ELR (cell line): ENCODE results near the gene NOMO2.
A peak's percentile ranks its signal among the peaks of the same experiment; 100 is the strongest.
"Not testable (repeated sequence)": the region's sequence is repeated elsewhere in the genome, so short reads cannot be mapped to it uniquely, and the experiment has no call there.

ENCODE experiments used
- DNase-seq: peaks from one replicate; pipeline ENCODE4 v3.0.0-alpha.2; 2015; ENCODE audit warnings: low read depth

Gene NOMO2, protein sequence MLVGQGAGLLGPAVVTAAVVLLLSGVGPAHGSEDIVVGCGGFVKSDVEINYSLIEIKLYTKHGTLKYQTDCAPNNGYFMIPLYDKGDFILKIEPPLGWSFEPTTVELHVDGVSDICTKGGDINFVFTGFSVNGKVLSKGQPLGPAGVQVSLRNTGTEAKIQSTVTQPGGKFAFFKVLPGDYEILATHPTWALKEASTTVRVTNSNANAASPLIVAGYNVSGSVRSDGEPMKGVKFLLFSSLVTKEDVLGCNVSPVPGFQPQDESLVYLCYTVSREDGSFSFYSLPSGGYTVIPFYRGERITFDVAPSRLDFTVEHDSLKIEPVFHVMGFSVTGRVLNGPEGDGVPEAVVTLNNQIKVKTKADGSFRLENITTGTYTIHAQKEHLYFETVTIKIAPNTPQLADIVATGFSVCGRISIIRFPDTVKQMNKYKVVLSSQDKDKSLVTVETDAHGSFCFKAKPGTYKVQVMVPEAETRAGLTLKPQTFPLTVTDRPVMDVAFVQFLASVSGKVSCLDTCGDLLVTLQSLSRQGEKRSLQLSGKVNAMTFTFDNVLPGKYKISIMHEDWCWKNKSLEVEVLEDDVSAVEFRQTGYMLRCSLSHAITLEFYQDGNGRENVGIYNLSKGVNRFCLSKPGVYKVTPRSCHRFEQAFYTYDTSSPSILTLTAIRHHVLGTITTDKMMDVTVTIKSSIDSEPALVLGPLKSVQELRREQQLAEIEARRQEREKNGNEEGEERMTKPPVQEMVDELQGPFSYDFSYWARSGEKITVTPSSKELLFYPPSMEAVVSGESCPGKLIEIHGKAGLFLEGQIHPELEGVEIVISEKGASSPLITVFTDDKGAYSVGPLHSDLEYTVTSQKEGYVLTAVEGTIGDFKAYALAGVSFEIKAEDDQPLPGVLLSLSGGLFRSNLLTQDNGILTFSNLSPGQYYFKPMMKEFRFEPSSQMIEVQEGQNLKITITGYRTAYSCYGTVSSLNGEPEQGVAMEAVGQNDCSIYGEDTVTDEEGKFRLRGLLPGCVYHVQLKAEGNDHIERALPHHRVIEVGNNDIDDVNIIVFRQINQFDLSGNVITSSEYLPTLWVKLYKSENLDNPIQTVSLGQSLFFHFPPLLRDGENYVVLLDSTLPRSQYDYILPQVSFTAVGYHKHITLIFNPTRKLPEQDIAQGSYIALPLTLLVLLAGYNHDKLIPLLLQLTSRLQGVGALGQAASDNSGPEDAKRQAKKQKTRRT

DNA sequence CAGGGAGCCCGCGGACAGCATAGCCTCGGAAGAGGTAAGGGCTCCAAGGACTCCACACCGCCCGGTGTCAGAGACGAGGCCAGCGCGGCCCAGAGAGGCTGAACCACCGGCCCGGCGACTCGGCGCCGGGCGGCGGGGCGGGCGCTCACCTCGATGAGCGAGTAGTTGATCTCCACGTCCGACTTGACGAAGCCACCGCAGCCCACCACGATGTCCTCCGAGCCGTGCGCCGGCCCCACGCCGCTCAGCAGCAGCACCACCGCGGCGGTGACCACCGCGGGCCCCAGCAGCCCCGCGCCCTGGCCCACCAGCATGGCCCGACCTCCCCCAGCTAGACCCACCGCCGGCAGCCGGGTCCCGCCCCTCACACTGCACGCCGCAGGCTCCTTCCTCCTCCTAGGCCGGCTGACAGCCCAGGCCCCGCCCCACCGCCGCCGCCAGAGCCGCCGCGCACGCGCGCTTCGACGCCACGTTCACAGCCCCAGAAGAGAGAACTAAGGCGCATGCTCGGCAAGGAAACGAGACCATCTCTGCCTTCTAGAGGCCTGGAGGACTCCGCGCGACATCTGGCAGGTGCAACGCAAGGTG is at the start of gene NOMO2:
Gene NOMO2, minus strand, starts transcription at position 371 of the 588 bp plus-strand sequence. Its CDS starts 57 bp downstream, at position 314.
- peak; percentile 6 for DNase-seq

DNA sequence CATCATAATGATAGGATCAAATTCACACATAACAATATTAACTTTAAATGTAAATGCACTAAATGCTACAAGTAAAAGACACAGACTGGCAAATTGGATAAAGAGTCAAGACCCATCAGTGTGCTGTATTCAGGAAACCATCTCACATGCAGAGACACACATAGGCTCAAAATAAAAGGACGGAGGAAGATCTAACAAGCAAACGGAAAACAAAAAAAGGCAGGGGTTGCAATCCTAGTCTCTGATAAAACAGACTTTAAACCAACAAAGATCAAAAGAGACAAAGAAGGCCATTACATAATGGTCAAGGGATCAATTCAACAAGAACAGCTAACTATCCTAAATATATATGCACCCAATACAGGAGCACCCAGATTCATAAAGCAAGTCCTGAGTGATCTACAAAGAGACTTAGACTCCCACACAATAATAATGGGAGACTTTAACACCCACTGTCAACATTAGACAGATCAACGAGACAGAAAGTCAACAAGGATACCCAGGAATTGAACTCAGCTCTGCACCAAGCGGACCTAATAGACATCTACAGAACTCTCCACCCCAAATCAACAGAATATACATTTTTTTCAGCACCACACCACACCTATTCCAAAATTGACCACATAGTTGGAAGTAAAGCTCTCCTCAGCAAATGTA is 48.4 kb upstream of the NOMO2 start:
- not testable (repeated sequence) for DNase-seq

DNA sequence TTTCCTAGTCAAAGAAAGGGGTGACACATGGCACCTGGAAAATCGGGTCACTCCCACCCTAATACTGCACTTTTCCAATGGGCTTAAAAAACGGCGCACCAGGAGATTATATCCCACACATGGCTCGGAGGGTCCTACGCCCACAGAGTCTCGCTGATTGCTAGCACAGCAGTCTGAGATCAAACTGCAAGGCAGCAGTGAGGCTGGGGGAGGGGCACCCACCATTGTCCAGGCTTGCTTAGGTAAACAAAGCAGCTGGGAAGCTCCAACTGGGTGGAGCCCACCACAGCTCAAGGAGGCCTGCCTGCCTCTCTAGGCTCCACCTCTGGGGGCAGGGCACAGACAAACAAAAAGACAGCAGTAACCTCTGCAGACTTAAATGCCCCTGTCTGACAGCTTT is 46.4 kb upstream of the NOMO2 start:
- DNase-seq = not testable (repeated sequence)

DNA sequence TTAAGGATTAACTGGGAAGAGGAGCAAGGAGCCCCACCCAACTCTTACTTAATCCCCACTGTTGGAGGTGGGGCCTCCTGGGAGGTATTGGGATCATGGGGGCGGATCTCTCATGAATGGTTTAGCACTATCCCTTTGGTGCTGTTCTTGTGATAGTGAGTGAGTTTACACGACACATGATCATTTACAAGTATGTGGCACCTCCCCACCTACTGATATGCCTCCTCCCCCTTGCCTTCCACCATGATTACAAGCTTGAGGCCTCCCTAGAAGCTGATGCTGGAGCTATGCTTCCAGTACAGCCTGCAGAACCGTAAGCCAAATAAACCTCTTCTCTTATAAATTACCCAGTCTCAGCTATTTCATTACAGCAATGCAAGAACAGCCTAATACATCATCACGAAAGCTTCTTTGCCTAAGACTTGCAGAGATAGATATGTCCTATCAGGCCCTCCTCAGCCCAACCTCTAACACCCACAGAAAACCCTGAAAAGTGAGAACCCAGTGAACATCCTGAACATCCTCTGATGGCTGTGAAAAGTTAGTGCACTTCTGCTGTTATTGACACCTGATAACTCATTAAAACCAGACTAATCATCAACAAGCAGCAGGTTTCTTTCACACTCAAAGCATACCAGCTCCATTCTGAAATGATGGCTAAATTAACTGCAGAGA is 41.8 kb upstream of the NOMO2 start:
- DNase-seq = not testable (repeated sequence)

DNA sequence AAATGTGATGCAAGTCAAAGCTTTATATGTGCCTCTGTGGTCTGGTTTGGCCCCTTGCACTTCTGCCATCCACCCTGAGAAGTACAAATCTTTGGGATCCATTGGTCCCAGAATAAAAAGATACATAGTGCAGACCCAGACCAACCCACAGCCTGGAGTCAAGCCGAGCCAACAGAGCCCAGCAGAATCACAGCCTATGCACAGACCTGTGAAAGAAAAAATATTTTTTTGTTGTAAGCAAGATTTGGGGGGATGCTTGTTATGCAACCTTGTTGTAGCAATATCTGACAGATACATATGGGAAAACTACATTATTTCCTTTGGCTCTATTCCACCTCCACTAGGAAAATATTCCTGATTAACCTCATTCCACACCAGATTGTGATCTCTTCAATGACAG is 36.7 kb upstream of the NOMO2 start:
- DNase-seq = not testable (repeated sequence)

DNA sequence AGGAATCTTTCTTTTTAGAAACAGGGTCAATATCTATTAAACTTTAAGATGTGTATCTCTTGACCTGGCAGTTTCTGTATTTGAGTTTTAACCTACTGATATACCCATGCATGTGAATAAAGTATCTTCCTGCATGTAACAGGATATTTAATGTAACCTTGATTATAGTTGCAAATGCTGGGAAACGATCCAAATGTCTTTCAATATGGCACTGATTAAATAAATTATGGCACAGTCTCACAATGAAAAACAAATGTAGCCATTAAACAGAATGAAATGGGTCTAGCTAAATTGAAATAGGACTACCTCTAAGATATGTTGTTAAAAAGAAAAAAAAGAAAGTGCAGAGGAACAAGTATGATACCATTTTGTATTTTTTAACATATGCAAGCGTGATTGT is 35.8 kb upstream of the NOMO2 start:
- DNase-seq = not testable (repeated sequence)

DNA sequence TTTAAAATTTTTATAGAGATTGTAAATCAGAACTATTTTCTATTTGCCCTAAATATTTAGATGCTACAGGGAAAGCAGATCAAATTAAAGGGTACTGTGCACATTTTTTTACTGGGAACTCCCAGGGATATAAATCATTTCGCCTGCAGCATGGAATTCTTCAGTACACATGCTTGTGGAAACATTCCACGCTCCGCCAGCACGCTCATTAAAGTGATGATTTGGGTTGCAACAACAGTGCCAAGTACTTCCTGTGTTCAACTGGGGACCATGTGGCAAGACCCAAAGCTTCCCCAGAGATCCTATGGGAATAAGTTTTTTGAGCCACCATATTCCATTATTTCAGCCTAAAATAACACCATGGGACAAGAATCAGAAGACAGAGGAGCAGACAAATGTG is 35.4 kb upstream of the NOMO2 start:
- not testable (repeated sequence) for DNase-seq

DNA sequence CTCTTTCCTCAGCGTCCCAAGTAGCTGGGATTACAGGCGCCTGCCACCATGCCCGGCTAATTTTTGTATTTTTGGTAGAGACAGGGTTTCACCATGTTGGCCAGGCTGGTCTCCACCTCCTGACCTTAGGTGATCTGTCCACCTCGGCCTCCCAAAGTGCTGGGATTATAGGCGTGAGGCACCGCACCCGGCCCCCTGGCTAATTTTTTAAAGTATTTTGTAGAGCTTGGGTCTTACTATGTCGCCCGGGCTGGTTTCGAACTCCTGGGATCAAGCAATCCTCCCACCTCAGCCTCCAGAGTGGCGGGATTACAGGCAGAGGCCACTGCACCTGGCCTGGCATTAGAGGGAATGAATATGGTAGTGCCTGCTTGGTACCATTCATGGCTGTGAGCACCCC is 33.9 kb upstream of the NOMO2 start:
- DNase-seq = not testable (repeated sequence)

DNA sequence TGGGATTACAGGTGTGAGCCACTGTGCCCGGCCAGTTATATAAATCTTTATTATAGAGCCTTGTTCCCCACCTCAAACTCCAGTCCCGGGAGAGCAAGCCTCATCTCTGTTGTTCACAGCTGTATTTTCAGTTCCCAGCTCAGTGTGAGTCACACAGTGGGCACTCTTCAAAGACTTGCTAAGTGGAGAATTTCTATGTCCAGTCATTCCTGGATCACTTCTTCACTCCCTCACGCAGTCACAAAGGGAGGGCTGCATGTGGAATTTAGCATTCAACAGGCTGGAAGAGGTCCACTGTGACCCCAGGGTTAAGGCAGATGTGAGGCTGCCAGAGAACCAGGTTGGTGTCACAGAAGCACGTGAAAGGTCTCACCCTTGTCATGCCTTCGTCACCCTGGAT is 33.0 kb upstream of the NOMO2 start:
- DNase-seq = peak; percentile 72

DNA sequence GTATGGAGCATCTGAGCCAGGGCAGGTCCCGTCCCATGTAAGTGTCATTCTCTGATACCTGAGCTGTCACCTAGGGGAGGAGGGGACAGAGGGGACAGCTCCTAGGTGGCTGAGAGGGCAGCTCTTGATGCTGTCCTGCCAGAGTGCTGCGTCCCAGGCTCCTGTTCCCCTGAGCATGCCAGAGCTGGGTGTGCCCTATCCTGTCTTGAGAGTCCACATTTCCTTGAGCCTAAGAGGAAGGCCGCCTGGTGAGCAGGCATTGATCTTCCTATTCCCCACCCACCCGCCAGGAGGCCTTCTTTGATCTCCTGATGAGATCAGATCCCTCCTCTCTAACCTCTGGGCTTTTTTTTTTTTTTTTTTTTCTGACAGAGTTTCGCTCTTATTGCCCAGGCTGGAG is 32.0 kb upstream of the NOMO2 start:
- peak; percentile 1 for DNase-seq

DNA sequence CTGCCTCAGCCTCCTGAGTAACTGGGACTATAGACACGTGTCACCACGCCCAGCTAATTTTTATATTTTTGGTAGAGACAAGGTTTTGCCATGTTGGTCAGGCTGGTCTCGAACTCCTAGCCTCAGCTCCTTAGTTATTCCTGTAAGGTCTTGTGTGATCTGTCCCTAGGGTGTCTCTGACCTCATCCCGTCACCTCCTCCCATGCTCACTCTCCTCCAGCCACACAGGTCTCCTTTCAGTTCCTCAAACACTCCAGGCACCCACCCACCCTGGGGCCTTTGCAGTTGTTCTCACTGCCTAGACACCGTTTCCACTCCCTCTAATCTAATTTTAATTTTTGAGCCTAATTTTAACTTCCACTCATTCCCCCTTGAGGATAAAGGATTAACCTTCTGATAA is 31.1 kb upstream of the NOMO2 start:
- DNase-seq = not testable (repeated sequence)

DNA sequence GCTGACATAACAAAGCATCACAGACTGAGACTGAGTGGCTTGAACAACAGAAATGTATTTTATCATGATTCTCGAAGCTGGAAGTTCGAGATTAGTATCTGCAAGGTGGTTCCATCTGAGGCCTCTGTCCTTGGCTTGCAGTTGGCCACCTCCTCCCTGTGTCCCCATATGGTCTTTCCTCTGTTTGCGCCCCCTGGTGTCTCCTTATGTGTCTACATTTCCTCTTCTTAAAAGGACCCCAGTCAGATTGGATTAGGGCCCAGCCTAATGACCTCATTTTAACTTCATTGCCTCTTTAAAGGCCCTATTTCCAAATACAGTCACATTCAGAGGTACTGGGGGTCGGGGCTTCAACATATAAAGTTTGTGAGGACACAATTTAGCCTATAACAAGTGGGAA is 30.0 kb upstream of the NOMO2 start:
- peak; percentile 58 for DNase-seq

DNA sequence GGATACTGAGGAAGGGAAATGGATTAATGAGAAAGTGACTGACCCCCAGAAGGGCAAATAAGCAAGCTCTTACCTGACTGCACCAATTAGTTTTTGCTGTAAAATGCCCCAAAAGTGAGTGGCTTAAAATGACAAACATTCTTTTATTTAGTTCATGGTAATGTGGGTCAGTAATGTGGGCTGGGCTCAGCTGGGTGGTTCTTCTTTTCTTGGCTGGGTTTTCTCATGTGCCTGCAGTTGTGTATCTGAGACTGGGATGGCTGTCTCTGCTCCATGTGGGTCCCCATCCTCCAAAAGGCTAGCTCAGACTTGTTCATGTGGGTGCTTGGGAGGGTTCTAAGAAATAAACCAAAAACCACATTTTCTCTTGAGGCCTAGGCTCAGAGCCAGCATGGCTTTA is 29.5 kb upstream of the NOMO2 start:
- not testable (repeated sequence) for DNase-seq

DNA sequence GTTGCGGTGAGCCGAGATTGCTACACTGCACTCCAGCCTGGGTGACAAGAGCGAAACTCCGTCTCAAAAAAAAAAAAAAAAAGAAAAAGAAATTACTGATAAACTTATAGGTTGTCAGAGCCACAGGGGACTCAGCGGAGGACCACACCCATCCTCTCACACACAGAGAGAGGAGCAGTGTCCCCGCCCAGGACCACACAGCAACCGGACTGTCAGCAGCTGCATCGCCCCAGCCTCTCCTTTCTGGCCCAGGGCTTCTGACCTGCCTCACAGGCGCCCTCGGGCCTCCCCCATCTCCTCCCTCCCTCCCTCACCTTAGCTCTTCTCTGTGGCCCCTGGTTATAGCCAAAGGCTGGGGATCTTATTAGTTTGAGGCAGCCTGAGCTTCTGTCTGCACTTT is 27.9 kb upstream of the NOMO2 start:
- not testable (repeated sequence) for DNase-seq

DNA sequence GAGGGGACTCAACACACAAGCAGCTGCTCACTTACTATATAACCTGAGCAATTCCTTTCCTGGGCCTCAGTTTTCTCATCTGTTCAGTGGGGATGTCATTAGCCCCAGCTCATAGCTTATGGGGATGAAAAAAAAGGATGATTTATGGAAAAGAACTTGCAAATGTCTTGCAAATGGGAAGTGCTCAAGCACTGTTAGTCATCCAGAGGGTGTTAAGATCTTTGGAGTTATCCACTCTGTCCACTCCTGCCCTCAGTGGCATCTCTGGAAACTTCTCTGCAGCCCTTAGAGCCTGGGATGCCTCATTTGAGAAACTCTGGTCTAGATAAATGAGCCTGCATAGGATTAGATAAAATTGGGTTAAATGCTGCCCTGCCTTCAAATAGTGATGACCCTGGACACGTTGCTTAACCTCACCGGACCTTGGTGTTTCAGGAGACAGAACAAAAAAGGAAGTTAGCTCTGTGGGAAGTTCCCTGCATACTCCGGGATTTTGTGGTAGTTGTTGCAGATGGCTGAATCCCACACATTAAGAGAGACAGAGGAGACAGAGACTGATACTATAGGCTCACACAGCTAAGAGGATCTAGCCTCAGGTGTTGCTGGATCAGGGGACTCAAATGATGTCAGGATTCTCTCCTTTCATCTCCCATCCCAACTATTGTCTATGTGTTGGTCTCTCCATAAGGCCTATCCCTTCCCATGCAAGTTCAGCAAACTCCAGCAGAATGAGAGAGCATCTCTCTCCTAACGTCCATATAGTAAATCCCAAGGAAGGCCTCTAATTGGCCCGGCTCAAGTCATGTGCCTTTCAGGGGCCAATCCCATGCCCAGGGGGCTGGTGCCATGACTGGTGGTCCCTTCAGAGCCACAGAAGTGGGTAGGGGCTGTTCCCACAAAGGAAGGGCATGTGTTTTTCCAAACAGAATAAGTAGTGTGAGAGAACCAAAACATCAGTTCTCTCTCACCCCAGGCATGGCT is 25.0 kb upstream of the NOMO2 start:
- not testable (repeated sequence) for DNase-seq

DNA sequence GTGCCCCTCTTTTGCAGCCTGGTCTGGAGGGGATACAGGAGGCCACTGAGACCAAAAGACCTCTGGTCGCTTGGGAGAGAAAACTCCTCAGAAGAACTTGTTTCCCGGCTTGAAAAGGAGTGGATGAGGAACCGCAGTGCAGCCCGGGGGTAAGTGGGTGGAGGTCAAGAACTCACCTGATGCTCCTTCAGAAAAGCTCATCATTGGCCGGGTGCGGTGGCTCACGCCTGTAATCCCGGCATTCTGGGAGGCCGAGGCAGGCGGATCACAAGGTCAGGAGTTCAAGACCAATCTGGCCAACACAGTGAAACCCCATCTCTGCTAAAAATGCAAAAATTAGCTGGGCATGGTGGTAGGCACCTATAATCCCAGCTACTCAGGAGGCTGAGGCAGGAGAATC is 23.9 kb upstream of the NOMO2 start:
- not testable (repeated sequence) for DNase-seq

DNA sequence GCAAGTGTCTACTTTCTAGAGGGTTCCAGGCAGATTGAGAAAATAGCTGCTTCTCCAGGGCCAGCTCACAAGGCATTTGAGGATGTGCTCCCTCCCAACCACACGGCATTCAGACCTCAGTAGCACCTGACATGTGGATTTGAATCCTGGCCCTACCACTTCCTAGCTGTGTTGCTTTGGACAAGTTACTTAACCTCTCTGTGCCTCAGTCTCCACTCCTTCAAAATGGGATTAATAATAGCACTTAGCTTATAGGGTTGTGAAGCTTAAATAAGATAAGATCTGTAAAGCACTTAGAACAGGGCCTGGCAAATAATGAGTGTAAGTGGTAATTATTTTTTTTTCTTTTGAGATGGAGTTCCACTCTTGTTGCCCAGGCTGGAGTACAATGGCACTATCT is 21.0 kb upstream of the NOMO2 start:
- DNase-seq = no peak

DNA sequence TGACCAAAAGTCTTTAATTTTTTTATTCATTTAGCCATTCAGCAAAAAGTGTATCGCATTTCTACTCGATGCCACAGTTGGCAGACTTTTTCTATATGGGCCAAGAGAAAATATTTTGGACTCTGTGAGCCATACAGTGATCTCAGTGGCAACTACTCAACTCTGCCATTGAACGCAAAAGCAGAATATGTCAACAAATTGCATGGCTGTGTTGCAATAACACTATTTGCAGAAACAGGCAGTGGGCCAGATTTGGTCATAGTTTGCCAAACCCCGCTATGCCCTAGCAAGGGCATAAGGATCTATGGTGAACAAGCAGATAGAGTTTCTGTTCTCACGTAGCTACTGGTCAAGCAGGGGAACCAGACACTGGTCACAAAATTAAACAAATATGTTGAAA is 18.5 kb upstream of the NOMO2 start:
- not testable (repeated sequence) for DNase-seq

DNA sequence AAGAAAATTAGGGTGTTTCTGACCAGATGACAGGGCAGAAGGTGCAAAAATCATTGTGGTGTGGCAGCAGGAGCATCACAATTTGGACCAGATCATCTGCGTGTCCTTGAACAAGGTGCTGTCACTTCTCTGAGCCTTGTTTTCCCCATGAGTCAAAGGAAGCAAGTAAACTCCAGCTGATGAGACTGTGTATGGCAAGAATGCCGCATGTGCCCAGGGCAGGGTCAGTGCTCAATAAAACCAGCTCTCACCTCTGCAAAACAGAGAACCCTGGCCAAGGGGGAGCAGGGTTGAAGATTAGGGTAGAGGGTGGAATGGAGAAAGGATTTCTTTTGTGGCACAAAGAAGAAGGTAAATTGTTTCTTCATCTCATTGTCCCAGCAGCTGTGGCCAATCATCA is 17.4 kb upstream of the NOMO2 start:
- DNase-seq = not testable (repeated sequence)
